HG02678 (cell line): Measurements from ENCODE around the gene ZNF185.

Experiments used
- ATAC-seq: cut with Tn5 transposase; IDR thresholded peaks from one replicate; pipeline ENCODE4 v1.9.1; 2021; ENCODE audit warnings: mild to moderate bottlenecking, moderate library complexity; ENCODE audit not compliant: unreplicated experiment

The ZNF185 gene

GRCh38 chrX:152915541-152916241, 17.8 kb downstream of the ZNF185 start:
- ATAC-seq, result peak; percentile 84

DNA sequence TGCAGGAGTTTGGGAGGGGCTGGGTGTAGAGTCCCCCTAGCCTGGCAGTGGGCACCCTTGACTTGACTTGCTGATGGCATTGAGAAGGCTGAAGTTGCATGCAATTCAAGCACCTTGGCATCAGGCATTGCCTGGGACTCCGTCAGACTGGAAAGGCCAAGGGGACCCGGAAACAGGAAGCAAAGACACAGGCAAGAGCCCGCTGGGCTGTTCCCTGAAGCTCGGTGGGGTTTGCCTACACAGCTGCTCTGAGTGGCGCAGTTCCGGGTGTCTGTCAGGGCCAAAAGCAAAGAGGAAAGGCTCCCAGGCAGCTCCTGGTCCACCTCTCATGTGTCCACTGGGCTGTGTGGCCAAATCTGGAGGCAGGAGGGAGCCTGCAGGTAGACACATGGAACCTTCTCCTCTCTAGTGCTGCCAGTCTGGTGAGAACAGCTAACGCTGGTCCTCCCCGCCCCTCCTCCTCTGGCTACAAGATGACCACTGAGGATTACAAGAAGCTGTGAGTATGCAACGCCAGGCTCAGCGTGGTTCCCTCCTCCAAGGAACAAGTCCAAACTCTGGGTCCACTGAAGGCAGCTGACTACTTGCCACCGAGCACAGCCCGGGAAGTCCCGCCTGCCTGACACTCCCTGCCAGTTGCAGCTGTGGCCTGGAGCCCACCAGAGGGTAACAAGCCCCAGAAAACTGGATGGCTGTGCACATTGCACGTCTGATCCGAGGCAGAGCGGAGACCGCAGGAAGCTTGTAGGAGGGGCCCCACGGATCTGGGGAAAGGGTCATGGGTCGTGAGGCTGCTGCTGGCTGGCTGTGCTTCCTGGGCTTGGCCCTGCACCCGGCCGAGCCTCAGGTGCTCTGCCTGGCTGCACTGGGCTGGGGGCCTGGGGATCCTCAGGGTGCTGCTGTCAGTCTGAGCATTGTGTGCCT, 20.1 kb downstream of the ZNF185 start:
- ATAC-seq, result no peak

DNA sequence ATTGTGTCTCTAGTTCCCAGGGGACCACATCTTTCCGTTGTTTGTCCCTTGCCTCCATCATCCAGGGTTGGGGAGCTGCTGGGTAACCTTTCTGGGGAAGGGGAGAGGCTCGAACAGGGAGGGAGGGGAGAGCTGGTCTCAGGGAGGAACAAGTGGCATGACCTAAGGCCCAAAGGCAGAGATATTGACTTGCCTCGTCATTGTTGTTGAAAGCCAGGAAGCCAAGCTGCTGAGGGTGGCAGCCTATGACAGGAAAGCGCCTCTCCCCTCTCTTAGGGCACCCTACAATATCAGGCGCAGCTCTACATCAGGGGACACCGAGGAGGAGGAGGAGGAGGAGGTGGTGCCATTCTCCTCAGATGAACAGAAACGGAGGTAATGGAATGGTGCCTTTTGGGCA, 20.8 kb downstream of the ZNF185 start:
- no peak for ATAC-seq

- no peak for ATAC-seq
Measured at GRCh38 chrX:152923599-152923998, 25.7 kb downstream of the ZNF185 start.

DNA sequence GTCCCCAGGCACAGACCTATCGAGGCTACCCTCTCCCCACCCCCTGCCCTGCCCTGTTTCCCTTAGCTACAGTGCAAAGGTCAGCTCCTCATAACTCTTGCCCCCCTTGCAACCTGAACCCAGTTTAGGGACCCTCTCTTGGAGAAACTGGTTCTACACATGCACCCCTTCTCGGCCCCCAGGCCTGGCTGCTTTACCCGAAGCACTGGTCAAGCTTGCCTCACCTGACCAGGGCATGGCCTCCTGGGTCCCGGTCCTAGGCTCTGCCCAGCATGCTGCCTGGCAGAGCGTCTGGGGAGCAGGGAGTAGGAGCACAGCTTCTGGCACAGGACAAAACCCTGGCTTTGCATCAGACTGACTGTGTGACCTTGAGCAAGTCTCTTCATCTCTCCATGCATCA, 28.0 kb downstream of the ZNF185 start:
- no peak for ATAC-seq

- peak; percentile 62 for ATAC-seq
Measured at GRCh38 chrX:152926279-152926678, 28.4 kb downstream of the ZNF185 start.

DNA sequence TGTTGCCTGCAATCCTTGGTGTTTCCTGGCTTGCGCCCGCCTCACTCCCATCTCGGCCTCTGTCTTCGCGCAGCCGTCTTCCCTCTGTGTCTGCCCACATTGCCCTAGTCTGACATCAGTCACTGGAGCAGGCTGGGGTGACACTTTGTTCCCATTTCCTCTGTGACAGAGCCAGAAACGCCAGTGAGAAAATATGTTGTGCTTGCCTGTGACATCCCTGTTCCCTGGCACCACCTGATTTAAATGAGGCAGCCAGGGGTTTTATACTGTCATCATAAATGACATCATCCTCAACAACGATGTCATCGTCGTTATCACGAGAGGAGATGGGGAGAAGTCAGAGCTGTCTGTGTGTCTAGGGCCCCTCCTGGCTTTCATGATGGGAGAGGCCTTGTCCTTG, 29.1 kb downstream of the ZNF185 start:
- ATAC-seq, result no peak

DNA sequence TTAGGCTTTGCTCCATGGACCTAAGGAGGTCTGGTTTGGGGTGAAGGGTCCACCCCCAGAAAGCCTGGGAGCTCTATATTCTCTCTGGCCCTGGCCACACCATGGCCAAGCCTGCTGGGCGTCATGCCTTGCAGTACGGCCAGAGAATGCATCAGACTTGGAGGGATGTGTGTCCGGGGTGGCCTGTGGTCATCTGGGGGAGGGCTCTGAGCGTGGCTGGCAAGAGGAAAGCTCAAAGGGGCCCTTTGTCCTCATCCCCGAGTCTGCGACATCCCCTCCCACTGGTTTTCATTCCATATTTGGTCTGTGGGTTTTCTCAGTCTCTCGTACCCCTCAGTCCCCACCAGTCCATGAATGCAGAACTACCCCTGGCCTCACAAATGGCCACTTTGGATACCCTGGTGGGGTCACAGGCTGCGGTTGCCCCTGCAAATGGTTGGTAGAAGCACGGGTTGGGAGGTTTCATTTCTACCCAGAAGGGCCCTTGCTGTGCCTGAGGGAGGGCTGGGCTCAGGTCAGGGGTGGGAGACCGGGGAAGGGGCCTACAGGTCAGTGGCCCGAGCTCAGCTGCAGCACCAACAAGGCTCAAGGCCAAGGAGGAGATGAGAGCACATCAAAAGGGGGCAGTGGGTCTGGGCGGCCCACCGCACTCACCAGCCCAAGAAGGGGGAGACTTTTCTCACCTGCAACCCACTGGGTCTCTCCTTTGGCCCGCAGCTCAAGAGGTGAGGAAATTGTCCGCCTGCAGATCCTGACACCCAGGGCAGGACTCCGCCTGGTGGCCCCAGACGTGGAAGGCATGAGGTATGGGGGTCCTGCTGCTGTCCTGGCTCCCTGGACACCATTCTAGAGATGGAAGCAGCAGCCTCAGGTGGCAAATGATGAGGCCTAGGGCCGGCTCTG, 30.2 kb downstream of the ZNF185 start:
- ATAC-seq, result no peak

DNA sequence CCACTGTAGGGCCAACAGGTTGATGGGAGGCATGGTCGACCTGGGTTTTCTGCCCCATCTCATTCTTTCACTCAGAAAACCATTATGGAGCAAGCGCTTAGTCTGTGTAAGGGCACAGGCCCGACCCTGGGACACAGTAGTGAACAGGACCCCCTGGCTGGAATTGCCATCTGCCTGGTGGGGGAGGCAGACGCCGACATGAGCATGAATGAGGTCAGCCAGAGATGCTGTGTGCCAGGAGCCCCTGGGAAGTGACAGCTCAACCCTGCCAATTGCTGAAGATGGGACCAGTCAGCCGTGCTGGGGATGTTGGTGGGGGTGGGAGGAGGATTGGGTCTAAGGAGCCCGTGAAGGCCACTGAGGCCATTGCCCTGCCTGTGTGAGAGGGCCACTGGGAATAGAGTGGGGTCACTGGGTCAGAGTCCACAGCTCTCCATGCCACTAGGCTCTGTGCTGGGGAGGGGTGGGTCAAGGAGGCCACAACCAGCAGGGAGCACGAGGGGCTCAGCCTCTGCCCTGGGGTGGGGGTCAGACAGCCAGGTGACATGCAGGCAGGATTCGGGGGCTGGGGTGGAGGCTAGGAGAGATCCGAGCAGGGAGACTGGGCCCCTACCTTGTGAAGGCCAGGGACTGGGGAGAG, 31.0 kb downstream of the ZNF185 start:
- ATAC-seq, result no peak

GRCh38 chrX:152929898-152930297, 32.0 kb downstream of the ZNF185 start:
- no peak for ATAC-seq

GRCh38 chrX:152930516-152930915, 32.6 kb downstream of the ZNF185 start:
- no peak for ATAC-seq

- no peak for ATAC-seq
Measured at GRCh38 chrX:152932144-152932543, 34.3 kb downstream of the ZNF185 start.

- no peak for ATAC-seq
Measured at GRCh38 chrX:152932598-152933175, 34.8 kb downstream of the ZNF185 start.

- no peak for ATAC-seq
Measured at GRCh38 chrX:152936306-152936705, 38.4 kb downstream of the ZNF185 start.

- no peak for ATAC-seq
Measured at GRCh38 chrX:152937236-152937635, 39.4 kb downstream of the ZNF185 start.

- ATAC-seq, result peak; percentile 97
Measured at GRCh38 chrX:152941328-152942076, 43.6 kb downstream of the ZNF185 start.

GRCh38 chrX:152942077-152942442, 44.2 kb downstream of the ZNF185 start:
- ATAC-seq, result no peak

- ATAC-seq, result no peak
Measured at GRCh38 chrX:152943826-152944225, 46.0 kb downstream of the ZNF185 start.
